B cell (primary cell): ENCODE measurements around the gene MAD2L2. TPM values are rescaled to one million over a fixed set of nuclear protein-coding genes. Genes with fewer than 3 reads are reported as not detected.

Experiments
- ATAC-seq: fragments of 200-7000 bp; cut with Tn5 transposase; one replicate; pipeline ENCODE4 v1.10.0; 2021; ENCODE audit warnings: low read depth, mild to moderate bottlenecking, moderate number of reproducible peaks, moderate library complexity
- CTCF ChIA-PET: fragments of 350-600 bp; sonication (Branson Sonifier 250); formaldehyde crosslinking; loops from one replicate; lab custom pipeline; 2021; ENCODE audit warnings: antibody characterized with exemption, inconsistent platforms; lab: Charles Lee
- POLR2A ChIA-PET: fragments of 350-600 bp; sonication (Branson Sonifier 250); formaldehyde crosslinking; loops from one replicate; lab custom pipeline; 2021; ENCODE audit warnings: antibody characterized with exemption; lab: Charles Lee
- DNase-seq: peaks from one replicate; pipeline ENCODE4 v3.0.0; 2013
- H2AFZ ChIP-seq: 2 replicates; pipeline ENCODE4 v1.6.1; 2012; ENCODE audit warnings: mild to moderate bottlenecking, low read depth, low read length; ENCODE audit not compliant: insufficient read depth, poor library complexity, severe bottlenecking
- H3K27ac ChIP-seq, 2 donors: 1 replicate in 1 of 2; 2 replicates in 1 of 2; pipeline ENCODE4 v1.5.1; 2012 to 2013; ENCODE audit warnings: low read length in 2 of 2, mild to moderate bottlenecking in 2 of 2, moderate library complexity in 1 of 2
- H3K27me3 ChIP-seq, 4 experiments: fragments of 200-600 bp in 1 of 4; sonication (generic) in 1 of 4; replicated peaks in 1 of 4; 1 replicate in 2 of 4; 2 replicates in 2 of 4; pipeline versions ENCODE4 v1.6.1 to v1.7.0; 2013 to 2016; ENCODE audit warnings: low read length in 3 of 4, mild to moderate bottlenecking in 2 of 4, mixed read lengths in 1 of 4, moderate library complexity in 1 of 4; ENCODE audit not compliant: insufficient read depth in 4 of 4, control insufficient read depth in 3 of 4; ENCODE audit errors: control extremely low read depth in 1 of 4
- H3K36me3 ChIP-seq, 2 experiments: replicated peaks in 1 of 2; 1 replicate in 1 of 2; 2 replicates in 1 of 2; pipeline versions ENCODE4 v1.6.1 to v1.7.1; 2013; ENCODE audit warnings: low read length in 1 of 2; ENCODE audit not compliant: insufficient read depth in 2 of 2, control insufficient read depth in 1 of 2; ENCODE audit errors: control extremely low read depth in 1 of 2, extremely low read depth in 1 of 2
- H3K4me1 ChIP-seq, 2 donors: fragments of 200-600 bp in 1 of 2; sonication (generic) in 1 of 2; 1 replicate in 1 of 2; 2 replicates in 1 of 2; pipeline versions ENCODE4 v1.5.1 to v1.6.1; 2013 to 2017; ENCODE audit warnings: low read length in 2 of 2; ENCODE audit not compliant: control insufficient read depth in 2 of 2, insufficient read depth in 2 of 2
- H3K4me2 ChIP-seq: replicated peaks from 2 replicates; pipeline ENCODE3; 2012; ENCODE audit warnings: mild to moderate bottlenecking, low read depth, low read length; ENCODE audit not compliant: poor library complexity, severe bottlenecking
- H3K4me3 ChIP-seq, 5 experiments: fragments of 200-600 bp in 1 of 5; sonication (generic) in 1 of 5; 1 replicate in 3 of 5; 2 replicates in 2 of 5; pipeline versions ENCODE4 v1.5.1 to v1.7.0; 2011 to 2016; ENCODE audit warnings: low read length in 4 of 5, mild to moderate bottlenecking in 4 of 5, low read depth in 2 of 5, control low read depth in 1 of 5, moderate library complexity in 1 of 5; ENCODE audit not compliant: insufficient read depth in 1 of 5; ENCODE audit errors: control extremely low read depth in 1 of 5, extremely low read depth in 1 of 5
- H3K79me2 ChIP-seq: fragments of 200-600 bp; sonication (generic); one replicate; pipeline ENCODE4 v1.6.0; 2016; ENCODE audit warnings: low read length; ENCODE audit not compliant: control insufficient read depth, insufficient read depth
- H3K9ac ChIP-seq: fragments of 200-600 bp; sonication (generic); 2 replicates; pipeline ENCODE4 v1.6.1; 2017; ENCODE audit warnings: mild to moderate bottlenecking, low read length, moderate library complexity
- H3K9me3 ChIP-seq, 3 donors: one replicate each; pipeline versions ENCODE4 v1.6.1 to v1.7.1; 2013; ENCODE audit warnings: low read length in 2 of 3; ENCODE audit not compliant: control insufficient read depth in 2 of 3, insufficient read depth in 1 of 3; ENCODE audit errors: control extremely low read depth in 1 of 3
- H4K20me1 ChIP-seq: 2 replicates; pipeline ENCODE4 v1.6.0; 2012; ENCODE audit warnings: mild to moderate bottlenecking, low read length; ENCODE audit not compliant: insufficient read depth, control insufficient read depth, poor library complexity, severe bottlenecking
- H3K27ac Mint-ChIP-seq: one replicate; pipeline ENCODE4 v1.8.0; 2021; ENCODE audit warnings: mixed read lengths
- H3K27me3 Mint-ChIP-seq: one replicate; pipeline ENCODE4 v1.8.0; 2021; ENCODE audit warnings: mixed read lengths
- H3K4me1 Mint-ChIP-seq: one replicate; pipeline ENCODE4 v1.8.0; 2021; ENCODE audit warnings: mixed read lengths
- H3K4me3 Mint-ChIP-seq: one replicate; pipeline ENCODE4 v1.8.0; 2021; ENCODE audit warnings: mixed read lengths
- H3K9me3 Mint-ChIP-seq: one replicate; pipeline ENCODE4 v1.8.0; 2022; ENCODE audit warnings: mixed read lengths; ENCODE audit not compliant: insufficient read depth
- CTCF ChIP-seq: fragments of 200-600 bp; IDR thresholded peaks from one replicate; pipeline ENCODE4 v1.8.0; 2022; ENCODE audit warnings: antibody characterized with exemption, mild to moderate bottlenecking
- EZH2 ChIP-seq: IDR thresholded peaks from 2 replicates; pipeline ENCODE4 v1.6.1; 2012; ENCODE audit warnings: borderline replicate concordance, low read depth, mild to moderate bottlenecking, moderate library complexity, low read length; ENCODE audit not compliant: insufficient read depth, poor library complexity, severe bottlenecking
- WGBS: methylation state at CpG from one replicate; pipeline ENCODE4 v1.1.5; 2013; ENCODE audit warnings: missing lambda C conversion rate; ENCODE audit not compliant: insufficient coverage; 5-methylcytosine and 5-hydroxymethylcytosine counted together
- intact Hi-C: fragments of 100-400 bp; cut with micrococcal nuclease; formaldehyde crosslinking; loops from one replicate; pipeline ENCODE4 v1.10.0; 2022
- polyA plus RNA-seq: library from polyadenylated mRNA; depleted of rRNA; stranded (reverse); fragments of >200 nt; gene quantifications from 2 replicates; pipeline ENCODE4 v1.2.3, GENCODE V29; 2012
- total RNA-seq, 2 donors: library from RNA; stranded (reverse); fragments of 120-200 nt in 1 of 2; gene quantifications; 1 replicate in 1 of 2; 2 replicates in 1 of 2; pipeline versions ENCODE4 v1.2.3 to v1.2.4, GENCODE V29; 2013 to 2022

Gene MAD2L2
- total and polyA plus RNA-seq, 2 donors (not counting 1 experiment from before 2014, with no cell fraction given), result 29.0 to 42.2 TPM

- no peak for DNase-seq
- no peak for ATAC-seq
- H3K27ac ChIP-seq, result no peak overlapping the region
- H2AFZ ChIP-seq, result no peak overlapping the region
- H3K36me3 ChIP-seq, result no peaks in the 10 kb centered on the region
- no peak overlapping the region for H3K4me3 ChIP-seq
- no peak overlapping the region for H3K27ac Mint-ChIP-seq
- ChIA-PET POLR2A (no interaction called here), CTCF (interaction anchor here (1.1 to 2.4 kb wide), 6 partner anchors 15 to 677 kb away, joined by 3 to 13 read pairs (median 4); partner anchors contain the start of genes AGTRAP and FBXO6)
- H3K4me2 ChIP-seq, result no peak overlapping the region
- intact Hi-C loops, result loop anchor here (5.0 kb wide), 1 partner anchor 378 kb away; no protein-coding TSS in a partner anchor
- H3K9ac ChIP-seq, result no peak overlapping the region
- no peaks in the 10 kb centered on the region for H3K27me3 Mint-ChIP-seq
- H3K4me1 Mint-ChIP-seq, result peaks cover 12% of the 10 kb centered on the region
- no peaks in the 10 kb centered on the region for H4K20me1 ChIP-seq
- peaks cover 7 to 12% of the 10 kb centered on the region in 2 donors for H3K4me1 ChIP-seq
- WGBS, result 92% methylated on average over 17 of the region's 24 CpGs
- no peaks in the 10 kb centered on the region for H3K9me3 Mint-ChIP-seq
- no peaks in the 10 kb centered on the region for H3K79me2 ChIP-seq
- peaks cover 0 to 3% (median 0%) of the 10 kb centered on the region in 4 experiments for H3K27me3 ChIP-seq
- TF ChIP-seq CTCF, result no peak
- no peak overlapping the region for H3K4me3 Mint-ChIP-seq
- no peaks in the 10 kb centered on the region for H3K9me3 ChIP-seq
Observed at GRCh38 chr1:11714831-11715575, 34.1 kb upstream of the MAD2L2 start.

- POLR2A ChIA-PET, result no interaction called here
- 74% methylated on average over 10 of the region's 11 CpGs for WGBS
- no peaks in the 10 kb centered on the region for H3K36me3 ChIP-seq
Observed at GRCh38 chr1:11713095-11713494, 32.1 kb upstream of the MAD2L2 start.

More at GRCh38 chr1:11713095-11713494, 32.1 kb upstream of the MAD2L2 start:
- no peak for TF ChIP-seq EZH2
- no peak for TF ChIP-seq CTCF
- H3K4me1 Mint-ChIP-seq, result no peaks in the 10 kb centered on the region
- no peak overlapping the region for H3K27ac ChIP-seq
- no peaks in the 10 kb centered on the region for H3K79me2 ChIP-seq
- H3K9me3 ChIP-seq, result no peaks in the 10 kb centered on the region
- intact Hi-C loops, result no loop called here
- H3K4me3 ChIP-seq, result no peak overlapping the region
- peaks cover 6% of the 10 kb centered on the region for H3K27me3 Mint-ChIP-seq
- H3K9ac ChIP-seq, result no peak overlapping the region
- no peak overlapping the region for H3K4me2 ChIP-seq
- H3K27ac Mint-ChIP-seq, result no peak overlapping the region
- CTCF ChIA-PET, result interaction anchor here (0.8 to 1.3 kb wide), 2 partner anchors 49 to 675 kb away, joined by 4 read pairs; partner anchors contain the start of gene FBXO6
- no peaks in the 10 kb centered on the region for H4K20me1 ChIP-seq
- H2AFZ ChIP-seq, result no peak overlapping the region
- ATAC-seq (no peak), DNase-seq (no peak)
- H3K4me3 Mint-ChIP-seq, result no peak overlapping the region
- H3K9me3 Mint-ChIP-seq, result no peaks in the 10 kb centered on the region
- H3K27me3 ChIP-seq, result peaks cover 0 to 3% (median 0%) of the 10 kb centered on the region in 4 experiments
- no peaks in the 10 kb centered on the region for H3K4me1 ChIP-seq
